H9 (cell line): ENCODE measurements around the gene PDYN. TPM values are rescaled to one million over a fixed set of nuclear protein-coding genes. Genes with fewer than 3 reads are reported as not detected.

Experiments used
- DNase-seq: peaks from one replicate; pipeline ENCODE4 v3.0.0-alpha.2; 2017
- H2AFZ ChIP-seq: one replicate; pipeline ENCODE4 v1.6.1; 2013; ENCODE audit warnings: mild to moderate bottlenecking, low read length, control low read depth, moderate library complexity
- H2AK5ac ChIP-seq: 2 replicates; pipeline ENCODE4 v1.6.1; 2013; ENCODE audit warnings: low read length, control low read depth, mixed read lengths; ENCODE audit not compliant: insufficient read length
- H2BK120ac ChIP-seq: one replicate; pipeline ENCODE4 v1.6.1; 2013; ENCODE audit warnings: low read depth, mild to moderate bottlenecking, low read length, control low read depth, inconsistent platforms; ENCODE audit not compliant: poor library complexity, severe bottlenecking
- H2BK12ac ChIP-seq: 2 replicates; pipeline ENCODE4 v1.6.1; 2013; ENCODE audit warnings: low read length, control low read depth, mixed read lengths, low read depth; ENCODE audit not compliant: insufficient read length
- H2BK15ac ChIP-seq: 2 replicates; pipeline ENCODE4 v1.6.1; 2013; ENCODE audit warnings: low read depth, low read length, control low read depth
- H2BK20ac ChIP-seq: one replicate; pipeline ENCODE4 v1.6.1; 2013; ENCODE audit warnings: low read depth, mild to moderate bottlenecking, low read length, control low read depth, inconsistent platforms; ENCODE audit not compliant: poor library complexity, severe bottlenecking
- H2BK5ac ChIP-seq: 2 replicates; pipeline ENCODE4 v1.6.1; 2013; ENCODE audit warnings: low read length, control low read depth, mixed read lengths; ENCODE audit not compliant: insufficient read length
- H3K14ac ChIP-seq: 2 replicates; pipeline ENCODE4 v1.6.1; 2013; ENCODE audit warnings: low read length, control low read depth; ENCODE audit not compliant: insufficient read depth
- H3K18ac ChIP-seq: 2 replicates; pipeline ENCODE4 v1.6.1; 2013; ENCODE audit warnings: low read depth, mild to moderate bottlenecking, mixed read lengths, low read length, control low read depth; ENCODE audit not compliant: insufficient read length
- H3K23ac ChIP-seq: 2 replicates; pipeline ENCODE4 v1.6.1; 2013; ENCODE audit warnings: low read length, control low read depth, mixed read lengths, low read depth; ENCODE audit not compliant: insufficient read length
- H3K23me2 ChIP-seq: 2 replicates; pipeline ENCODE4 v1.6.1; 2013; ENCODE audit warnings: low read depth, mild to moderate bottlenecking, mixed read lengths, low read length, control low read depth; ENCODE audit not compliant: insufficient read length, poor library complexity, severe bottlenecking
- H3K27ac ChIP-seq: 2 replicates; pipeline ENCODE4 v1.5.1; 2013; ENCODE audit warnings: low read length, control low read depth, mixed read lengths, low read depth; ENCODE audit not compliant: insufficient read length
- H3K27me3 ChIP-seq: 2 replicates; pipeline ENCODE4 v1.6.1; 2013; ENCODE audit warnings: low read length, control low read depth, inconsistent platforms; ENCODE audit not compliant: insufficient read depth
- H3K4ac ChIP-seq: 2 replicates; pipeline ENCODE4 v1.6.1; 2013; ENCODE audit warnings: low read depth, mild to moderate bottlenecking, control low read depth, inconsistent platforms, low read length, moderate library complexity
- H3K4me1 ChIP-seq: 2 replicates; pipeline ENCODE4 v1.6.1; 2013; ENCODE audit warnings: low read length, control low read depth, inconsistent platforms; ENCODE audit not compliant: insufficient read depth
- H3K4me2 ChIP-seq: 2 replicates; pipeline ENCODE4 v1.6.1; 2013; ENCODE audit warnings: low read length, control low read depth, mixed read lengths; ENCODE audit not compliant: insufficient read length, insufficient read depth
- H3K56ac ChIP-seq: 2 replicates; pipeline ENCODE4 v1.6.1; 2013; ENCODE audit warnings: low read depth, mild to moderate bottlenecking, mixed read lengths, low read length, control low read depth; ENCODE audit not compliant: insufficient read length
- H3K79me1 ChIP-seq: 2 replicates; pipeline ENCODE4 v1.6.1; 2013; ENCODE audit warnings: low read depth, mild to moderate bottlenecking, moderate library complexity, low read length, control low read depth, inconsistent platforms; ENCODE audit not compliant: insufficient read depth, poor library complexity, severe bottlenecking
- H3K79me2 ChIP-seq: 2 replicates; pipeline ENCODE4 v1.6.1; 2013; ENCODE audit warnings: low read length, control low read depth, inconsistent platforms; ENCODE audit not compliant: insufficient read depth
- H3K9ac ChIP-seq: 2 replicates; pipeline ENCODE4 v1.6.1; 2013; ENCODE audit warnings: low read length, control low read depth, mixed read lengths; ENCODE audit not compliant: insufficient read length; ENCODE audit errors: extremely low read depth
- H3K9me3 ChIP-seq: one replicate; pipeline ENCODE4 v1.6.1; 2013; ENCODE audit warnings: low read depth, low read length, inconsistent platforms; ENCODE audit not compliant: control insufficient read depth
- H3T11ph ChIP-seq: one replicate; pipeline ENCODE4 v1.6.1; 2013; ENCODE audit warnings: mild to moderate bottlenecking, low read length, control low read depth, inconsistent platforms
- H4K20me1 ChIP-seq: one replicate; pipeline ENCODE4 v1.6.1; 2013; ENCODE audit not compliant: control insufficient read depth, insufficient read length, insufficient read depth
- H4K5ac ChIP-seq: 2 replicates; pipeline ENCODE4 v1.6.1; 2013; ENCODE audit warnings: low read depth, mild to moderate bottlenecking, mixed read lengths, low read length, control low read depth; ENCODE audit not compliant: insufficient read length
- H4K8ac ChIP-seq: replicated peaks from 2 replicates; pipeline ENCODE4 v1.6.1; 2013; ENCODE audit warnings: low read length, control low read depth, mixed read lengths, low read depth; ENCODE audit not compliant: insufficient read length
- H4K91ac ChIP-seq: 2 replicates; pipeline ENCODE4 v1.6.1; 2013; ENCODE audit warnings: low read depth, mild to moderate bottlenecking, moderate library complexity, mixed read lengths, low read length, control low read depth; ENCODE audit not compliant: insufficient read length
- H3K27ac Mint-ChIP-seq, 3 experiments: 2 replicates in 2 of 3; 3 replicates in 1 of 3; pipeline ENCODE4 v1.8.0; 2020 to 2021; ENCODE audit warnings: mixed read lengths in 3 of 3, mild to moderate bottlenecking in 1 of 3, moderate library complexity in 1 of 3
- H3K27me3 Mint-ChIP-seq: 2 replicates; pipeline ENCODE4 v1.8.0; 2021; ENCODE audit warnings: low read depth, mild to moderate bottlenecking, moderate library complexity, mixed read lengths
- H3K36me3 Mint-ChIP-seq, 3 experiments: 2 replicates in 2 of 3; 3 replicates in 1 of 3; pipeline ENCODE4 v1.8.0; 2020 to 2021; ENCODE audit warnings: low read depth in 3 of 3, mixed read lengths in 3 of 3; ENCODE audit not compliant: insufficient read depth in 1 of 3
- H3K4me1 Mint-ChIP-seq, 2 experiments: 2 replicates each; pipeline ENCODE4 v1.8.0; 2020; ENCODE audit warnings: mixed read lengths in 2 of 2
- H3K4me3 Mint-ChIP-seq, 2 experiments: 2 replicates in 1 of 2; 3 replicates in 1 of 2; pipeline ENCODE4 v1.8.0; 2020 to 2021; ENCODE audit warnings: mild to moderate bottlenecking in 2 of 2, mixed read lengths in 2 of 2, moderate library complexity in 1 of 2
- H3K9me3 Mint-ChIP-seq, 2 experiments: 2 replicates in 1 of 2; 3 replicates in 1 of 2; pipeline ENCODE4 v1.8.0; 2020; ENCODE audit warnings: mild to moderate bottlenecking in 2 of 2, mixed read lengths in 2 of 2, moderate library complexity in 1 of 2
- WGBS: extraction: QIAGEN DNeasy Blood & Tissue Kit; methylation state at CpG from one replicate; pipeline ENCODE4 v1.1.7; 2013; ENCODE audit warnings: missing lambda C conversion rate, low lambda C conversion rate, mixed read lengths; ENCODE audit not compliant: insufficient read length; ENCODE audit errors: extremely low coverage; 5-methylcytosine and 5-hydroxymethylcytosine counted together
- total RNA-seq: library from RNA; stranded (reverse); gene quantifications from 2 replicates; pipeline ENCODE4 v1.2.1, GENCODE V29; 2021
- TF ChIP-seq, protein P1 (sequence below): fragments of 200-600 bp; sonication (generic); conservative IDR thresholded peaks from 3 replicates; pipeline ENCODE4 v1.8.0; 2021; ENCODE audit warnings: antibody characterized with exemption, mild to moderate bottlenecking

Gene PDYN
- total RNA-seq, 1 experiment from 2014 or later, result 0.63 TPM

DNA sequence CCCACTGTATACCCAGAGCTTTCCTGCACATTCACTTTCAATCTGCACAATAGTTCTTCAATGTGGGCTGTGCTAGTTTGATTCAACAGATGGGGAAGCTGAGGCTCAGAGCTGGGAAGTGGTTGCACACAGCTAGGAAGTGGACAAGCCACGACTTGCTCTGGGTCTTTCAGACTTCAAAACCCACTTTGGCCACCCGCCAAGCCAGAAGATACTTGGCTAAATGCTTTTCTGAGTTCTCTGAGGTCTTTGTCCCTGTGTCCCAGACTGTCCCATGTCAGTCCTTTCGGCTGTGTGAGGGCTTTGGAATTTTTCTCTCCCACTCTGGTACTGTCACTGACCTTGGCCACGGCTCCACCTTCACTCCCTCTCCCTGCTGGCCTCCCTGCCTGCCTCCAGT, 10.6 kb downstream of the PDYN start:
- no peak overlapping the region for H2BK20ac ChIP-seq
- Mint-ChIP-seq H3K9me3 (no peaks in the 10 kb centered on the region; a peak in 1 of 5 replicates), H3K27me3 (peaks cover 33% of the 10 kb centered on the region), H3K36me3 (no peaks in the 10 kb centered on the region), H3K4me3 (no peak overlapping the region; a peak in 1 of 5 replicates), H3K4me1 (0 out of 4 replicates have a peak, but pooled peaks cover 0 to under 1% of the 10 kb centered on the region in 2 experiments), H3K27ac (peak overlapping the region in 1 of 3 experiments; percentile 38; a peak in 1 of 7 replicates)
- H3K27me3 ChIP-seq, result no peaks in the 10 kb centered on the region
- no peaks in the 10 kb centered on the region for H3K79me2 ChIP-seq
- no peak overlapping the region for H3K9ac ChIP-seq
- H3K23ac ChIP-seq, result no peak overlapping the region
- no peaks in the 10 kb centered on the region for H4K20me1 ChIP-seq
- no peak overlapping the region for H4K8ac ChIP-seq
- no peak overlapping the region for H3T11ph ChIP-seq
- no peak overlapping the region for H4K91ac ChIP-seq
- TF ChIP-seq, protein P1, sequence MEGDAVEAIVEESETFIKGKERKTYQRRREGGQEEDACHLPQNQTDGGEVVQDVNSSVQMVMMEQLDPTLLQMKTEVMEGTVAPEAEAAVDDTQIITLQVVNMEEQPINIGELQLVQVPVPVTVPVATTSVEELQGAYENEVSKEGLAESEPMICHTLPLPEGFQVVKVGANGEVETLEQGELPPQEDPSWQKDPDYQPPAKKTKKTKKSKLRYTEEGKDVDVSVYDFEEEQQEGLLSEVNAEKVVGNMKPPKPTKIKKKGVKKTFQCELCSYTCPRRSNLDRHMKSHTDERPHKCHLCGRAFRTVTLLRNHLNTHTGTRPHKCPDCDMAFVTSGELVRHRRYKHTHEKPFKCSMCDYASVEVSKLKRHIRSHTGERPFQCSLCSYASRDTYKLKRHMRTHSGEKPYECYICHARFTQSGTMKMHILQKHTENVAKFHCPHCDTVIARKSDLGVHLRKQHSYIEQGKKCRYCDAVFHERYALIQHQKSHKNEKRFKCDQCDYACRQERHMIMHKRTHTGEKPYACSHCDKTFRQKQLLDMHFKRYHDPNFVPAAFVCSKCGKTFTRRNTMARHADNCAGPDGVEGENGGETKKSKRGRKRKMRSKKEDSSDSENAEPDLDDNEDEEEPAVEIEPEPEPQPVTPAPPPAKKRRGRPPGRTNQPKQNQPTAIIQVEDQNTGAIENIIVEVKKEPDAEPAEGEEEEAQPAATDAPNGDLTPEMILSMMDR, result no peak
- no peak overlapping the region for H3K56ac ChIP-seq
- no peak overlapping the region for H2BK15ac ChIP-seq
- no peak overlapping the region for H3K4me2 ChIP-seq
- no peak overlapping the region for H2AFZ ChIP-seq
- no peak overlapping the region for H2BK12ac ChIP-seq
- no peak overlapping the region for H2BK120ac ChIP-seq
- H3K18ac ChIP-seq, result no peak overlapping the region
- H2BK5ac ChIP-seq, result no peak overlapping the region
- no peak overlapping the region for H2AK5ac ChIP-seq
- no peak overlapping the region for H3K27ac ChIP-seq
- no peak overlapping the region; the same call in 1 of the 2 replicates for H3K14ac ChIP-seq
- H3K4me1 ChIP-seq, result no peaks in the 10 kb centered on the region
- WGBS, result no CpG with 5 or more reads among the region's 4 CpGs
- no peaks in the 10 kb centered on the region for H3K9me3 ChIP-seq
- no peak overlapping the region for H4K5ac ChIP-seq
- no peak overlapping the region for H3K4ac ChIP-seq
- H3K79me1 ChIP-seq, result no peaks in the 10 kb centered on the region
- H3K23me2 ChIP-seq, result no peaks in the 10 kb centered on the region
- DNase-seq, result no peak
